GM12878 (cell line): ENCODE data around the gene CCDC178. TPM values are rescaled to one million over a fixed set of nuclear protein-coding genes. Genes with fewer than 3 reads are reported as not detected.

Experiments used
- ATAC-seq: fragments of 200-7000 bp; cut with Tn5 transposase; 3 replicates; pipeline ENCODE4 v1.9.1; 2020; ENCODE audit warnings: mild to moderate bottlenecking, moderate library complexity
- BruUV-seq: library from RNA; stranded (reverse); fragments of 400-500 nt; replicated peaks from 2 replicates; lab custom pipeline; 2021; lab: Mats Ljungman, UMichigan
- CTCF ChIA-PET: fragments of 300-600 bp; sonication (Branson Sonifier 250); formaldehyde crosslinking; extraction: SDS; loops from one replicate; lab custom pipeline; 2021; ENCODE audit warnings: inconsistent platforms; lab: Yijun Ruan, JAX
- POLR2A ChIA-PET: fragments of 350-600 bp; formaldehyde crosslinking; extraction: SDS; loops from one replicate; lab custom pipeline; 2021; ENCODE audit warnings: inconsistent platforms; lab: Charles Lee
- RAD21 ChIA-PET: fragments of 300-600 bp; sonication (Branson Sonifier 250); formaldehyde crosslinking; loops from one replicate; lab custom pipeline; 2023; ENCODE audit warnings: antibody characterized with exemption; ENCODE audit not compliant: unreplicated experiment; lab: Charles Lee
- SMC1A ChIA-PET: fragments of 300-600 bp; sonication (Branson Sonifier 250); formaldehyde crosslinking; loops from one replicate; lab custom pipeline; 2023; ENCODE audit not compliant: unreplicated experiment, uncharacterized antibody; lab: Charles Lee
- DNase-seq: peaks from one replicate; pipeline ENCODE4 v3.0.0-alpha.2; 2011; ENCODE audit warnings: low read depth, low spot score
- FAIRE-seq: peaks from 3 replicates; lab custom pipeline; 2011; peaks lifted over from hg19 to GRCh38; lab: Jason Lieb, UNC
- H2AFZ ChIP-seq: 2 replicates; pipeline ENCODE4 v1.6.0; 2011; ENCODE audit warnings: low read depth, low read length, control low read depth; ENCODE audit not compliant: control insufficient read depth
- H3K27ac ChIP-seq: 2 replicates; pipeline ENCODE4 v1.5.1; 2011; ENCODE audit warnings: control low read depth; ENCODE audit not compliant: control insufficient read depth, insufficient read depth
- H3K27me3 ChIP-seq, 2 experiments: replicated peaks in 1 of 2; 2 replicates each; pipeline versions ENCODE4 v1.6.0 to v1.6.1; 2011; ENCODE audit warnings: low read length in 1 of 2; ENCODE audit not compliant: control insufficient read depth in 2 of 2, insufficient read depth in 2 of 2
- H3K36me3 ChIP-seq, 2 experiments: 2 replicates each; pipeline ENCODE4 v1.5.1; 2011; ENCODE audit warnings: low read length in 1 of 2; ENCODE audit not compliant: control insufficient read depth in 2 of 2, insufficient read depth in 2 of 2
- H3K4me1 ChIP-seq: 2 replicates; pipeline ENCODE4 v1.6.1; 2011; ENCODE audit warnings: mild to moderate bottlenecking, low read length, moderate library complexity, mixed read lengths; ENCODE audit not compliant: control insufficient read depth, insufficient read depth
- H3K4me2 ChIP-seq: 2 replicates; pipeline ENCODE4 v1.6.0; 2011; ENCODE audit warnings: control low read depth; ENCODE audit not compliant: control insufficient read depth, insufficient read depth
- H3K4me3 ChIP-seq: fragments of 200-600 bp; sonication (generic); 2 replicates; pipeline ENCODE4 v1.5.1; 2016
- H3K79me2 ChIP-seq: 2 replicates; pipeline ENCODE4 v1.6.0; 2011; ENCODE audit warnings: low read length; ENCODE audit not compliant: control insufficient read depth, insufficient read depth
- H3K9ac ChIP-seq: 2 replicates; pipeline ENCODE4 v1.8.0; 2011; ENCODE audit warnings: low read length, control low read depth, mixed read lengths; ENCODE audit not compliant: control insufficient read depth, insufficient read depth
- H3K9me3 ChIP-seq: replicated peaks from 3 replicates; pipeline ENCODE4 v1.5.1; 2011; ENCODE audit warnings: mild to moderate bottlenecking, low read length; ENCODE audit not compliant: control insufficient read depth, insufficient read depth
- H4K20me1 ChIP-seq: 2 replicates; pipeline ENCODE4 v1.6.0; 2011; ENCODE audit not compliant: control insufficient read depth, insufficient read depth
- FOXK2 ChIP-seq: fragments of 450-650 bp; IDR thresholded peaks from 2 replicates; pipeline ENCODE4 v1.6.1; 2017; ENCODE audit warnings: mild to moderate bottlenecking, moderate library complexity
- POLR2AphosphoS5 ChIP-seq: IDR thresholded peaks from 2 replicates; pipeline ENCODE4 v1.6.1; 2011; ENCODE audit warnings: mild to moderate bottlenecking, low read length, inconsistent platforms
- RAD21 ChIP-seq: IDR thresholded peaks from 2 replicates; pipeline ENCODE4 v1.6.1; 2011; ENCODE audit warnings: mild to moderate bottlenecking, low read depth, low read length, moderate library complexity; ENCODE audit not compliant: insufficient read depth
- RBBP5 ChIP-seq: fragments of 200-600 bp; sonication (generic); conservative IDR thresholded peaks from 2 replicates; pipeline ENCODE4 v1.6.1; 2016
- SMAD5 ChIP-seq: IDR thresholded peaks from 2 replicates; pipeline ENCODE4 v1.6.1; 2016; ENCODE audit warnings: antibody characterized with exemption, low read depth
- WGBS: methylation state at CpG from one replicate; pipeline ENCODE4 v1.1.6; 2016; ENCODE audit warnings: low lambda C conversion rate; ENCODE audit not compliant: insufficient replicate concordance, insufficient coverage; ENCODE audit errors: missing lambda C conversion rate; 5-methylcytosine and 5-hydroxymethylcytosine counted together
- in situ Hi-C: fragments of 300-500 bp; cut with MboI; formaldehyde crosslinking; loops from 9 replicates; pipeline ENCODE4 v1.14.3; 2018; ENCODE audit warnings: mixed read lengths
- intact Hi-C: fragments of 100-400 bp; cut with micrococcal nuclease; formaldehyde crosslinking; loops from one replicate; pipeline ENCODE4 v1.14.2; 2022; ENCODE audit not compliant: unreplicated experiment
- polyA plus RNA-seq, 11 experiments: library from polyadenylated mRNA; depleted of rRNA in 4 of 11; unstranded in 6 of 11; stranded (reverse) in 5 of 11; fragments of >200 nt; fragmentation: Nextera tagmentation in 4 of 11; fragmentation: Illumina TruSeq in 1 of 11; extraction: Ambion mirVana in 4 of 11; extraction: Trizol in 1 of 11; gene quantifications; 1 replicate in 1 of 11; 2 replicates in 10 of 11; pipeline versions ENCODE4 v1.2.1 to v1.2.3, GENCODE V29; 2011 to 2016; ENCODE audit warnings: inconsistent platforms in 2 of 11, missing spikeins in 2 of 11, low read depth in 1 of 11
- total RNA-seq, 4 experiments: library from RNA; depleted of rRNA in 3 of 4; stranded (reverse); fragments of >200 nt in 3 of 4; fragmentation: Illumina TruSeq in 1 of 4; extraction: Trizol in 1 of 4; gene quantifications; 2 replicates each; pipeline versions ENCODE4 v1.2.1 to v1.2.3, GENCODE V29; 2013 to 2021
- TF ChIP-seq, protein P1 (sequence below): fragments of 150-350 bp; IDR thresholded peaks from 2 replicates; pipeline ENCODE4 v1.6.1; 2014; ENCODE audit warnings: mild to moderate bottlenecking, low read depth, low read length
- TF ChIP-seq, protein P2 (sequence below): IDR thresholded peaks from 2 replicates; pipeline ENCODE4 v1.6.1; 2012; ENCODE audit warnings: low read depth, low read length, improper control_type of control experiment
- TF ChIP-seq, protein P3 (sequence below), 3 experiments: IDR thresholded peaks in 2 of 3; conservative IDR thresholded peaks in 1 of 3; 2 replicates each; pipeline ENCODE4 v1.5.1; 2011; ENCODE audit warnings: low read depth in 3 of 3, low read length in 3 of 3, mild to moderate bottlenecking in 3 of 3, control low read depth in 2 of 3, moderate library complexity in 2 of 3, inconsistent platforms in 1 of 3, mixed read lengths in 1 of 3; ENCODE audit not compliant: control insufficient read depth in 2 of 3, insufficient read depth in 1 of 3; ENCODE audit errors: extremely low read depth in 1 of 3

CCDC178 gene
- total and polyA plus RNA-seq, 10 of the 15 experiments (the other 5 are each of a cell fraction or from before 2014, with no cell fraction given): 0.04 TPM; not detected in 9

DNA sequence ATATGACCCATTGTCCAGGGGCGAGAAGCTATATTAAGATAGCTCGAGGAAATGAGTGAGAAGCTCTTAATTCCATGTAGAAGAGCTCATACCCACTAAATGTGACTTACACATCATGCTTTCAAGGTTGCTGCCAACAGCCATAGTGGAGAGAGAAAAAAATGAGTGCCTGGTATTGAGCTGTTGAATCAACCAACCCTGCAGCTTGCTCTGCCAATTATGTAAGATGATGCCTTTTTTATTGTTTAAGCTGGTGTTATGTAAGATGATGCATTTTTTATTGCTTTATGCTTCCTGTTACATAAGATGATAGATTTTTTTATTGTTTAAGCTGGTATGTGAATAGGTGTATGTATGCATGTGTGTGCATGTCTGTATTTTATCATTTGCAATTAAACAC is 228.2 kb downstream of the CCDC178 start (continued):
- TF ChIP-seq, protein P1, sequence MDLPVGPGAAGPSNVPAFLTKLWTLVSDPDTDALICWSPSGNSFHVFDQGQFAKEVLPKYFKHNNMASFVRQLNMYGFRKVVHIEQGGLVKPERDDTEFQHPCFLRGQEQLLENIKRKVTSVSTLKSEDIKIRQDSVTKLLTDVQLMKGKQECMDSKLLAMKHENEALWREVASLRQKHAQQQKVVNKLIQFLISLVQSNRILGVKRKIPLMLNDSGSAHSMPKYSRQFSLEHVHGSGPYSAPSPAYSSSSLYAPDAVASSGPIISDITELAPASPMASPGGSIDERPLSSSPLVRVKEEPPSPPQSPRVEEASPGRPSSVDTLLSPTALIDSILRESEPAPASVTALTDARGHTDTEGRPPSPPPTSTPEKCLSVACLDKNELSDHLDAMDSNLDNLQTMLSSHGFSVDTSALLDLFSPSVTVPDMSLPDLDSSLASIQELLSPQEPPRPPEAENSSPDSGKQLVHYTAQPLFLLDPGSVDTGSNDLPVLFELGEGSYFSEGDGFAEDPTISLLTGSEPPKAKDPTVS: no peak
- TF ChIP-seq, protein P2, sequence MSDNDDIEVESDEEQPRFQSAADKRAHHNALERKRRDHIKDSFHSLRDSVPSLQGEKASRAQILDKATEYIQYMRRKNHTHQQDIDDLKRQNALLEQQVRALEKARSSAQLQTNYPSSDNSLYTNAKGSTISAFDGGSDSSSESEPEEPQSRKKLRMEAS: no peak
- no peak for TF ChIP-seq FOXK2

DNA sequence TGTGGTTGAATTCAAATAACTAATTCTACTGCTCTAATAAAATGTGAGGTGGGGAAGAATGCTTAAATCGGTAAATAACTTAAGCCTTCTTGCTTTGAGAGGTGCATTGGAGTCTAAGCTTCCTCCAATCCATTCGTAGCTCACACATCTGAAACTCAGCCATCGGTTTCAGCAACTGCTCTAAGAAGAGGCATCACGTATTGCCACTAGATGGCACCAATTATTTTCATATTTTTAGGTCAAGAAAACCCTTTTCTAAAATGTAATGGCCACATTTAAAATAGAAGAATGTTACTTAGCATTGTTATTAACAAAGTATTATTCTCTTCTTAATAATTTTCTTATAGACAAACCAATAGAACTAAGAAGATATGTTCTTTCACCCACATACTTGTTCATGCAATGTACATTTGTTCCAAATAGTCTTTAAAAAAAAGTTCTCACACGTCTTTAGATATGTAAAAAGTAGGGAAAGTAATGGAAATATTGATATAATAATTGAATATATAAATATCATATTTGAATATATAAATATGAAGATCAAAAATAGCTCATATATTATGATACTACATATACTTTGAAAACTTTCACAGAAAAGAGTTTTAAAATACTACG is 229.8 kb downstream of the CCDC178 start:
- Histone ChIP-seq H3K4me2 (no peak overlapping the region), H3K36me3 (no peaks in the 10 kb centered on the region), H3K79me2 (no peaks in the 10 kb centered on the region), H3K27me3 (no peaks in the 10 kb centered on the region), H3K9ac (no peak overlapping the region), H4K20me1 (no peaks in the 10 kb centered on the region), H3K27ac (no peak overlapping the region), H3K4me3 (no peak overlapping the region), H2AFZ (no peak overlapping the region), H3K4me1 (no peaks in the 10 kb centered on the region), H3K9me3 (no peaks in the 10 kb centered on the region)
- ChIA-PET RAD21 (no interaction called here), SMC1A (interaction anchor here (0.5 kb wide), 1 partner anchor 1863 kb away, joined by 3 read pairs; no protein-coding TSS in a partner anchor), CTCF (interaction anchor here (0.5 to 2.5 kb wide), 5 partner anchors 9 to 547 kb away, joined by 3 to 7 read pairs (median 3); no protein-coding TSS in a partner anchor), POLR2A (no interaction called here)
- WGBS: 16% methylated on average over 6 of the region's 6 CpGs
- in situ Hi-C loops: no loop called here
- TF ChIP-seq RBBP5: no peak
- TF ChIP-seq POLR2AphosphoS5: no peak
- TF ChIP-seq SMAD5: no peak
- TF ChIP-seq, protein P3, sequence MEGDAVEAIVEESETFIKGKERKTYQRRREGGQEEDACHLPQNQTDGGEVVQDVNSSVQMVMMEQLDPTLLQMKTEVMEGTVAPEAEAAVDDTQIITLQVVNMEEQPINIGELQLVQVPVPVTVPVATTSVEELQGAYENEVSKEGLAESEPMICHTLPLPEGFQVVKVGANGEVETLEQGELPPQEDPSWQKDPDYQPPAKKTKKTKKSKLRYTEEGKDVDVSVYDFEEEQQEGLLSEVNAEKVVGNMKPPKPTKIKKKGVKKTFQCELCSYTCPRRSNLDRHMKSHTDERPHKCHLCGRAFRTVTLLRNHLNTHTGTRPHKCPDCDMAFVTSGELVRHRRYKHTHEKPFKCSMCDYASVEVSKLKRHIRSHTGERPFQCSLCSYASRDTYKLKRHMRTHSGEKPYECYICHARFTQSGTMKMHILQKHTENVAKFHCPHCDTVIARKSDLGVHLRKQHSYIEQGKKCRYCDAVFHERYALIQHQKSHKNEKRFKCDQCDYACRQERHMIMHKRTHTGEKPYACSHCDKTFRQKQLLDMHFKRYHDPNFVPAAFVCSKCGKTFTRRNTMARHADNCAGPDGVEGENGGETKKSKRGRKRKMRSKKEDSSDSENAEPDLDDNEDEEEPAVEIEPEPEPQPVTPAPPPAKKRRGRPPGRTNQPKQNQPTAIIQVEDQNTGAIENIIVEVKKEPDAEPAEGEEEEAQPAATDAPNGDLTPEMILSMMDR (IDR thresholded peaks at IDR 0.05 in 2 of 3, conservative IDR thresholded peaks at IDR 0.05 in 1 of 3; ENCODE audit: control insufficient read depth in 2 of 3, extremely low read depth in 1 of 3, insufficient read depth in 1 of 3, low read depth in 3 of 3, low read length in 3 of 3): peak; percentile 45 to 64 (median 46)
- peak; percentile 26; the same call in 1 of the 2 replicates for TF ChIP-seq RAD21
- no peak for DNase-seq
- ATAC-seq: peak; percentile 68
- peak; percentile 52 for FAIRE-seq
- no TSS peak for BruUV-seq
- intact Hi-C loops: no loop called here
